ENCODE measurements around the gene MBD3L1. TPM values are rescaled to one million over a fixed set of nuclear protein-coding genes. Genes with fewer than 3 reads are reported as not detected.

The MBD3L1 gene
- total and polyA plus RNA-seq, 2 experiments from 2014 or later = not detected

GRCh38 chr19:8858260-8858659, 26.1 kb downstream of the MBD3L1 start (continued):
- TF ChIP-seq ZNF331 (CRISPR knock-in tag; IDR thresholded peaks at IDR 0.05; ENCODE audit: low read depth) (no peak), ETS1 (IDR thresholded peaks at IDR 0.05) (no peak), POLR2AphosphoS5 (IDR thresholded peaks at IDR 0.05; ENCODE audit: low read depth) (no peak), EZH2phosphoT487 (IDR thresholded peaks at IDR 0.05; ENCODE audit: unreplicated experiment) (no peak), ZNF114 (CRISPR knock-in tag; IDR thresholded peaks at IDR 0.05) (no peak), EZH2 (IDR thresholded peaks at IDR 0.05; ENCODE audit: low read depth, unreplicated experiment) (no peak), JUNB (IDR thresholded peaks at IDR 0.05; ENCODE audit: unreplicated experiment) (no peak), STAT1 (IDR thresholded peaks at IDR 0.05; ENCODE audit: unreplicated experiment) (no peak)

- Mint-ChIP-seq H3K36me3 (ENCODE audit: low read depth) (peaks cover 22% of the 10 kb centered on the region), H3K27ac (no peak overlapping the region), H3K27me3 (ENCODE audit: insufficient read depth, low read depth, poor library complexity) (no peaks in the 10 kb centered on the region), H3K4me3 (no peak overlapping the region), H3K9me3 (peaks cover 2% of the 10 kb centered on the region; the same call in 2 of the 3 replicates), H3K4me1 (no peaks in the 10 kb centered on the region)
- Histone ChIP-seq H3K36me3 (ENCODE audit: insufficient read depth) (peaks cover 3% of the 10 kb centered on the region; the same call in 1 of the 2 replicates), H4K20me1 (replicated peaks; ENCODE audit: insufficient read depth) (no peaks in the 10 kb centered on the region), H3K4me3 (no peak overlapping the region), H2AFZ (no peak overlapping the region), H3K9me2 (ENCODE audit: insufficient read depth) (no peaks in the 10 kb centered on the region), H3K4me1 (ENCODE audit: insufficient read depth) (no peaks in the 10 kb centered on the region), H3K4me2 (no peak overlapping the region), H3K27me3 (ENCODE audit: insufficient read depth) (no peaks in the 10 kb centered on the region), H3K79me2 (replicated peaks; ENCODE audit: insufficient read depth) (no peaks in the 10 kb centered on the region), H3K27ac (ENCODE audit: low read depth) (no peak overlapping the region), H3F3A (replicated peaks; ENCODE audit: low read depth) (no peaks in the 10 kb centered on the region)
- no peak for DNase-seq (ENCODE audit: low spot score)
- ATAC-seq = no peak
- no peak for TF ChIP-seq ETS1 (IDR thresholded peaks at IDR 0.05)
- no peak for TF ChIP-seq EZH2phosphoT487 (IDR thresholded peaks at IDR 0.05; ENCODE audit: unreplicated experiment)
- TF ChIP-seq CREB1 (CRISPR knock-in tag; IDR thresholded peaks at IDR 0.05; ENCODE audit: low read depth) = no peak
- no peak for TF ChIP-seq CTCF (conservative IDR thresholded peaks at IDR 0.05; ENCODE audit: low read depth in 2 of 2)
- TF ChIP-seq ZNF331 (CRISPR knock-in tag; IDR thresholded peaks at IDR 0.05; ENCODE audit: low read depth) = no peak
- no peak for TF ChIP-seq JUNB (IDR thresholded peaks at IDR 0.05; ENCODE audit: unreplicated experiment)
- no peak for TF ChIP-seq ZNF114 (CRISPR knock-in tag; IDR thresholded peaks at IDR 0.05)
- no peak for TF ChIP-seq REST (IDR thresholded peaks at IDR 0.05; ENCODE audit: unreplicated experiment)
- TF ChIP-seq NANOG (IDR thresholded peaks at IDR 0.05; ENCODE audit: borderline replicate concordance) = no peak
- TF ChIP-seq POLR2AphosphoS5 (IDR thresholded peaks at IDR 0.05; ENCODE audit: low read depth) = no peak
- no peak for TF ChIP-seq EZH2 (IDR thresholded peaks at IDR 0.05; ENCODE audit: low read depth, unreplicated experiment)
Measured at GRCh38 chr19:8866344-8866743, 34.2 kb downstream of the MBD3L1 start.
